Activated naive CD4-positive, alpha-beta T cell treated with anti-CD3 and anti-CD28 coated beads, Interleukin-2, amount 50 U/mL, for 24 hours (primary cell): ENCODE measurements around the gene RPGRIP1L.

Experiments used
- H3K27ac Mint-ChIP-seq: one replicate; pipeline ENCODE4 v1.8.0; 2021; ENCODE audit warnings: mild to moderate bottlenecking, mixed read lengths
- H3K27me3 Mint-ChIP-seq: one replicate; pipeline ENCODE4 v1.8.0; 2021; ENCODE audit warnings: mixed read lengths
- H3K36me3 Mint-ChIP-seq: one replicate; pipeline ENCODE4 v1.8.0; 2021; ENCODE audit warnings: mixed read lengths
- H3K4me1 Mint-ChIP-seq: one replicate; pipeline ENCODE4 v1.8.0; 2021; ENCODE audit warnings: mixed read lengths
- H3K4me3 Mint-ChIP-seq: one replicate; pipeline ENCODE4 v1.8.0; 2021; ENCODE audit warnings: mild to moderate bottlenecking, mixed read lengths
- H3K9me3 Mint-ChIP-seq: one replicate; pipeline ENCODE4 v1.8.0; 2021; ENCODE audit warnings: mixed read lengths

Gene RPGRIP1L

DNA sequence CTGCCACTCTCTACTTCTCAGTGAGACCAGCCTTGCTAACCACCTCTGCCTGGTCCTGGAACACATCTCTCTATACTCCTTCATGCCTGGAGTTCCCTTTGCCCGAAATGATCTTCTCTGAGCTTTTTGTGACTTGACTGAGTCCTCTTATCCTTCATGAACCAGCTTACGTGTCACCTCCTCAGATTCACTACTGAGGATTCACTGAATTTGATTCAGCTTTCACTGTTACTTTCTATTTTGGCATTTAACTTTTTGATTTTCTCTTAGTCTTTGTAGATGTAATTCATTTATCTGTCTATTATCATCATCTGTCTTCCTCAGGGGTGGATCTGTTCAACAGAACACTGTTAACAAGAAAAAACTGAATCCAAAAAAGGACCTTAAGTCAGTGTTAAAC, 95.6 kb downstream of the RPGRIP1L start:
- no peaks in the 10 kb centered on the region for H3K4me1 Mint-ChIP-seq
- no peak overlapping the region for H3K4me3 Mint-ChIP-seq
- no peaks in the 10 kb centered on the region for H3K27me3 Mint-ChIP-seq
- peak overlapping the region; percentile 25 for H3K27ac Mint-ChIP-seq
- no peaks in the 10 kb centered on the region for H3K9me3 Mint-ChIP-seq
- H3K36me3 Mint-ChIP-seq: peaks cover 8% of the 10 kb centered on the region

DNA sequence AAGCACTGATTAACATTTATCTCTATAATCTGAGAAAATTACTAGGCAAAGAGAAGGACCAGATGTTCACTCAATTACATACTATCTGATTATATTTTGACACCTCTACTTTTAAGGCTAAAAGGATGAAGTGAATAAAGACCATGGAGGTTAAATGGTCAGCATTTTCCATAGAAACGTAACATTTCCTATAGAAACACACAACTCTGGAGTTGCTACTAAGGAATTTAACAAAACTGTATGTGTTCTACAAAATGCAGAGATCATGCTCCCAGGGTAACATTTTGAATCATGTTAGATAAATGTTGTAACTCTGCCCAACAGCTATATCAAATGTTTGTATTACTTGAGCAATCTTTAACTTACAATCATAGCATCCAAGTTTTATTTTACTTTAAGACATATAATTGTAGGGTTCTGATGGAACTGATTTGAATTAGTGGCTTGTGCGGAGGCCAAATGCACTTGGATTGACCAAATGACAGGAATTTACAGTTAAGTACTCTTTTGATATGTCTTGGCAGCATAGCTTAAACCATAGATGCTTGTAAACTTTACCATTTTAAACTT, 97.7 kb downstream of the RPGRIP1L start:
- H3K27me3 Mint-ChIP-seq: no peaks in the 10 kb centered on the region
- no peaks in the 10 kb centered on the region for H3K9me3 Mint-ChIP-seq

DNA sequence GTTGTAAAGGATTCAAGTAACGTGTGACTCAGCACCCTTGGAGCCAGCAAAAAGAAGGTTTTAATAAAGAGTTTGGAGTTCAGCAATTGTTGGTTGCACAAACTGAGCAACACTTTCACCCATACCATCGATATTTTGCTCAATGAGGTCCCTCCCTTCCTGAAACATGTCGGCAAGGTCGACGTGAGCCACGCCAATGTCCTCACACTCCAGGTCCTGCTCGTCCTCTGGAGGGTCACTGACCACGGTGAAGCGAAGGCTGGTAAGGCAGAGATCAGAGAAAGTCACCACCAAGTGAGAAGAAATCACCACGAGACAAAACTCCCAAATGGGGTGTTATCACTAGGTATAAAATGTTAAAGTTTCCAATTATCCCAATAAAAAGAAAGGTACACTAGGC, 98.3 kb downstream of the RPGRIP1L start:
- Mint-ChIP-seq H3K4me3 (no peak overlapping the region), H3K36me3 (peaks cover 9% of the 10 kb centered on the region), H3K27ac (no peak overlapping the region), H3K27me3 (no peaks in the 10 kb centered on the region), H3K9me3 (no peaks in the 10 kb centered on the region), H3K4me1 (no peaks in the 10 kb centered on the region)

More for the DNA sequence above, 97.7 kb downstream of the RPGRIP1L start:
- H3K36me3 Mint-ChIP-seq: peaks cover 9% of the 10 kb centered on the region
- no peak overlapping the region for H3K4me3 Mint-ChIP-seq
- H3K4me1 Mint-ChIP-seq: no peaks in the 10 kb centered on the region
- H3K27ac Mint-ChIP-seq: no peak overlapping the region

DNA sequence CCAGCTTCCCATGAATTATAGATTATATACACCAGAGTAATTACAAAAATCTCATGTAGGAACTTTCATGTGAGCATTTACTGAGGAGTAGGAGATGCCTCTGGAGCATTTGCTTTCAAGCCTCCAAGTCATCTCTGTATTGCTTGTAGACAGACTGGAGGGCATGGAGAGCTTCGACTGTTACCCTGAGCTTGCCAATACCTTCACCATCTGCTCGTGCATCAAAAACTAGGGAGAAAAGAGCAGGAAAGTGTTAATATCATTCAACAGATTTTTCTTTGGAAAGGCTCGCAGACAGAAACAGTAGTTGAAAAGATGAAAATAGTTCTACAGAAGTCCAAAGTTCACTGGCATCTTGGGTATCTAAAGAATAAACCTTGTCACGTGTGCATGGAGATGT, 101.7 kb downstream of the RPGRIP1L start:
- Mint-ChIP-seq H3K27me3 (no peaks in the 10 kb centered on the region), H3K36me3 (peaks cover 20% of the 10 kb centered on the region), H3K4me3 (no peak overlapping the region), H3K27ac (no peak overlapping the region), H3K4me1 (no peaks in the 10 kb centered on the region), H3K9me3 (no peaks in the 10 kb centered on the region)

DNA sequence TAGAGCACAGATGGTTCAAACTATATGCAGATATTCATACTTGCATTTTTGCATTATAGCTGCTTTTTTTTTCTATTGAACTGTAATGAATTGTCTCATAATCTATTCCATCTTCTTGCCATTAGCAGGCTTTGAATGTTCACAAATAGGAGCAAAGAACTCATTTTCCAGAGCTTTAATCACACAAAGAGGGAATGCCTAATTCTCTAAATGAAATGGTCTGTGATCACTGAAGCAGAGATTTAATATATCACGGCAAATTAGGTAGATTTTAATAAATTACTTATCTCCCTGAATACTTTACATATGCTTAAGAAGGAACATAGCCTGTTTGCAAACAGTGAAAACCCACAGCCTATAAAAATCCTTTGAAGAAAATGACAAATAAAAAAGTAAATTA, 103.0 kb downstream of the RPGRIP1L start:
- no peaks in the 10 kb centered on the region for H3K4me1 Mint-ChIP-seq
- H3K27ac Mint-ChIP-seq: no peak overlapping the region
- no peak overlapping the region for H3K4me3 Mint-ChIP-seq
- H3K9me3 Mint-ChIP-seq: peaks cover 11% of the 10 kb centered on the region
- H3K36me3 Mint-ChIP-seq: peaks cover 20% of the 10 kb centered on the region
- no peaks in the 10 kb centered on the region for H3K27me3 Mint-ChIP-seq

DNA sequence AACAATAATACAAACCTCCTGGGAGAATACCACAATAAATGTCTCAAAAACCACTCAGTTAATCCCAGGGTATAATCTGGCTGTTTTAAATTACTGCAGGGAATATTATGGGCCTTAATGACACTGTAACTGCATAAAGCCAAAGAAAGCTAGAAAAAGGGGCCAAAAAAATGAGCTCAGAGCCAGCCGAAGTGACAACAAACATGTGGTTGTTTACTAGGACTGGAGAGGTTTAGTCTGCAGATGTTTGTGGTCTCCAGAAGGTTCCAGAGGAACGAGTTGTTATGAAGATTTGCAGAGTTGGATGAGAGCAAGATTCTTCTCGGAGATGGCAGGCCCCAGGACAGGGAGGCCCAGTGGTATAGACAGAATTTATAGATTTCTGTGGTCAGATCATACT, 103.5 kb downstream of the RPGRIP1L start:
- Mint-ChIP-seq H3K27ac (no peak overlapping the region), H3K9me3 (peaks cover 16% of the 10 kb centered on the region), H3K4me3 (no peak overlapping the region), H3K36me3 (peaks cover 20% of the 10 kb centered on the region), H3K4me1 (no peaks in the 10 kb centered on the region), H3K27me3 (no peaks in the 10 kb centered on the region)

DNA sequence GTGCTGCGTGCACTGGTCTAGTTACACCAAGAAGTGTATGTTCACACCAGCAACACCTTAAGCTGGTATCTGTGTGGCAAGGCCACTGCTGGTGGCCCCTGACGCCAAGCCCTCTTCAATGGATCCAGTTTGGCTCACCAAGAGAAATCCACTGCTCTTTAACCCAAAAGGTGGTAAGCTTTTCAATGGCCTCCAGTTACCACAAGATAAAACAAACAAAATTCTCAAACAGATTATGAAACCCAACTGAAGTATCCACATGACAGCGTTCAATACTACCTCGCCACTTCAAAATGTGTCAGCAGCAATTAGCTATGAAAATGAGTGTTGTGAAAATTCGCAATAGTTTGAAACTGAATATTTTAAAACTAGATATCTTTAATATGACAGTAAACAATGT, 104.1 kb downstream of the RPGRIP1L start:
- Mint-ChIP-seq H3K27ac (no peak overlapping the region), H3K36me3 (peaks cover 18% of the 10 kb centered on the region), H3K27me3 (no peaks in the 10 kb centered on the region), H3K4me1 (no peaks in the 10 kb centered on the region), H3K9me3 (peaks cover 20% of the 10 kb centered on the region), H3K4me3 (no peak overlapping the region)

DNA sequence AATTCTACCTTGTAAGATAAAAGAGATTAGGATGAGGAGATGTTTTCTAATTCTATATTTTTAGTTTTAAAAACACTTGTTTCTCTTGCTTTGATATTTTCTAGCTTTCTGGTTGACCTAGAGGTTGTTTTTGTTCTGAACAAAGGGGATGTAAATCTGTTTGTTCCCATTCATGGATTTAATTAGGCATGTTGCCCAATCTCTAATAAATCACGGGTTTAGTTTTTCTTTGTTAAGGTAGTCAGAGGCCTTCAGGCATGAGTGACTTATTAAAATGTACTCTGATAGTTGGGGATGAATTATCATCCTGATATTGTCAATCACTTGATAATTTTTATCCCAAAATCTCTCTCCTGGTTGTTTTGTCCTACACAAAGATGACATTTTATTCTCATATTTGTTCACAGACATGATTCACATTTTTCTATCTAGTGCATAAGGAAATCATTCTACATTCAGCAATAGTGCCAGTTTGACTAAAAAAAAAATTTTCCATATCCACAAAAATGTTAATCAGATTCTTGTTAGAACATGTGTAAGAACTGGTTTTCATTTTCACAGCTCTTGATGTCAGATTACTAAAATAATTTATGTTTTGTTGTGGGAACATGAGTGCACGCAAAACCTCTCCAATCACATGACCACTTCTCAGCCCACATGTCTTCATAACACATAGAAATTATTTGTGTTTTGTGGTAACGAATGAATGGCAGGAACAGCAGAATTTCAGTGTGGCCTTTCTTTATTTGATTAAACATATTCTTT, 105.0 kb downstream of the RPGRIP1L start:
- H3K4me3 Mint-ChIP-seq: no peak overlapping the region
- peaks cover 14% of the 10 kb centered on the region for H3K36me3 Mint-ChIP-seq
- peaks cover 24% of the 10 kb centered on the region for H3K9me3 Mint-ChIP-seq
- H3K27ac Mint-ChIP-seq: no peak overlapping the region
- no peaks in the 10 kb centered on the region for H3K4me1 Mint-ChIP-seq
- H3K27me3 Mint-ChIP-seq: no peaks in the 10 kb centered on the region

DNA sequence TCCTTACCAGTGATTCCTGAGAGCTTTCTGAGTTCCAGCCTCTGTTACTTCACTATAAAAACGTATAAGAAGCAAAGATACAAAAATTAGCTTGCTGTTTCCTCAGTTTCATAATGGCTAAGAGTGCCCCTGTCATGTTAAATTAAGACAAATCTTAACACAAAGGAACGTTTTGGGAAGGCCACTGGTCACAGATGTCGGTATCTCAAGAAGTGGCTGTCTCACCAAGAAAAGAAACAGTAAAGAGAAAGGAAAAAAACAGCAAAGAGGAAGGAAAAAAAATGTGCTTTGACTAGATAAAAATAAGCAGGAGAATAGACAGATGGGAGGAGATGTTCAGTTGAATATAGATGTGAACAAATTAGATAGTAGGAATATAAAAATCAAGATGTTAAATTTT, 105.9 kb downstream of the RPGRIP1L start:
- H3K27me3 Mint-ChIP-seq: no peaks in the 10 kb centered on the region
- H3K36me3 Mint-ChIP-seq: peaks cover 14% of the 10 kb centered on the region
- peaks cover 24% of the 10 kb centered on the region for H3K9me3 Mint-ChIP-seq
- H3K4me1 Mint-ChIP-seq: no peaks in the 10 kb centered on the region
- H3K27ac Mint-ChIP-seq: no peak overlapping the region
- H3K4me3 Mint-ChIP-seq: no peak overlapping the region

DNA sequence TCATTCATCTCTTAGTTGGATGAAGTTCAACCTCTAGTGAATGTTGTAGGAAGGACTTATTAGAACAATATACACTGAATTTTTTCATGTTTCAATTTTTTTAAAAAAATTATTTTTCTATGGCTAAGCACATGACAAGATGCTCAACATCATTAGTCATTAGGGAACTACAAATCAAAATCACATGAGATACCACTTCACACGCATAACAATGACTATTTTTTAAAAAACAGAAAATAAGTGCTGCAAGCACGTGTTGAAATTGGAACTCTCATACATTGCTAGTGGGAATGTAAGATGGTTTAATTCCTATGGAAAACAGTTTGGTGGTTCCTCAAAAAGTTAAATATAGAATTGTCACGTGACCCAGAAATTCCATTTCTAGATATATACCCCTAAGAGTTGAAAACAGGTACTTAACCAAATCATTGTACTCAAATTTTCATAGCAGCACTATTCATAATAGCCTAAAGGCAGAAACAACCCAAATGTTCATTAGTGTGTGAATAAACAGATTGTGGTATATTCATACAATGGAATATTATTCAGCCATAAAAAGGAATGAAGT, 115.5 kb downstream of the RPGRIP1L start:
- Mint-ChIP-seq H3K4me3 (no peak overlapping the region), H3K27ac (no peak overlapping the region), H3K27me3 (peaks cover 1% of the 10 kb centered on the region), H3K4me1 (no peaks in the 10 kb centered on the region), H3K36me3 (no peaks in the 10 kb centered on the region), H3K9me3 (peaks cover 5% of the 10 kb centered on the region)

DNA sequence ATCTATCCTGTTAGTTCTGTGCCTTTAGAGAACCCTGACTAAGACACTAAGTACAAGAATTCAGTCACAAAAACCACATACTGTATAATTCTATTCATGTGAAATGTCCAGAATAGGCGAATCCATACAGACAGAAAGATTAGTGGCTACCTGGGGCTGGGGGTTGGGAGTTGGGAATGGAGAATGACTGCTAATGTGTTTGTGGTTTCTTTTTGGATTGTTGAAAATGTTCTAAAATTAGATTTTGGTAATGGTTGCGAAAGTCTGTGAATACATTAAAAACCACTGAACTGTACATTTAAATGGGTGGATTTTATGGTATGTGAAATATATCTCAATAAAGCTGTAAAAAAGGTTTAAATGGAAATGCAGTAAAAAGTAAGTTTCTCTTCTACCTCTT, 120.3 kb downstream of the RPGRIP1L start:
- Mint-ChIP-seq H3K27me3 (no peaks in the 10 kb centered on the region), H3K9me3 (no peaks in the 10 kb centered on the region), H3K4me1 (no peaks in the 10 kb centered on the region), H3K36me3 (no peaks in the 10 kb centered on the region), H3K4me3 (no peak overlapping the region), H3K27ac (peak overlapping the region; percentile 38)

DNA sequence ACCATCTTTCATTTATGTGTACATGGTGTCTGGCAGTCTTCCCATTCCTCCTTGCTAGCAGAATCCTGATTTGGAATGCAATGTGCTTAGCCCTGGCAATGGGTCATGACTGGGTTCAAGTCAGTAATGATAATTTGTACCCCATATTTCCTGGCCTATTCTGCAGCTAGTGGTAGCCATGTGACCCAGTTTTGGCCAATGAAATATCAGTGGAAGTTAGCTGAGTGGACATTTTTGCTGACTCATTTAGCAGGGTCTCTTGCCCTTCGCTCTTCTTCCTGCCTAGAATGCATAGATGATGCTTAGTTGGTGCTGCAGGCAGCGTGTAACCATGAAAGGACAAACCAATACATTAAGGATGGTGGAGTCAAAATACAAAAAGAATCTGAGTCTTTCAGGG, 121.9 kb downstream of the RPGRIP1L start:
- Mint-ChIP-seq H3K4me3 (no peak overlapping the region), H3K27me3 (no peaks in the 10 kb centered on the region), H3K27ac (no peak overlapping the region), H3K36me3 (no peaks in the 10 kb centered on the region), H3K9me3 (no peaks in the 10 kb centered on the region), H3K4me1 (no peaks in the 10 kb centered on the region)

DNA sequence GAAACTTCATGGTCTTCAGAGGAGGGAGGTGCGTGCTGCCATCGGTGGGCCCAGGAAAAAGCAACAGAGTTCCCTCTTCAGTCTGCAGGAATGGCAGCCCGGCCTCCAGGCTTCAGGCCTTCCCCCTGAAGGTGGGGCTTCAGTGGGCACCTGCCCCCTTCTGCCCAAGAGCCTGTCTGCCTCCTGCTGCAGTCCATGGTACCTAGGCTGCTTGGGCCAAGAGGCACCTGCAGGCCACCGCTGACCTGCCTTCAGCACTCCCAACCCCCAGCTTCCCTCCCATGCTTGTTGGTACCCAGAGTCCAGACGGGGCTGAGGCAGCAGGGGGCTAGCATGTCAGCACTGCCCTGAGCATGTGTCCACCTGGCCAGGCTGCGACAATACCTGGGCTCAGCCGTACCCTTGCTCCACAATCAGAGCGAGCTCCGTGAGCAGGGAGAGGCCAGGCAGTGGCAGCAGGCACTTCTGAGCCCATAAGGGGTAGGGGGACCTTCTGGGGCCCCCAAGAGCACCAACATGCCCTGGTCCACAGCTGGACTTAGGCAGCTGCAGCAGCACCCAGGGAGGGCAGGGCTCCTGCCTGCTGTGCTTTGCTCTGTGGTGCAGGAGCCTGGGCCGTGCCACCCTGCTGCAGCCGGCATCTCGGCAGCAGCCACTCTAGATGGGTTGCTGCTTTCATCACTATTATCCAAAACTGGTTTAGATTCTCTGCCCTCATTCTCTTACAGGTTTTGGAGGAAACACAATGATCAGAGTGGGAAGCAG, 123.4 kb downstream of the RPGRIP1L start:
- Mint-ChIP-seq H3K27me3 (no peaks in the 10 kb centered on the region), H3K4me1 (no peaks in the 10 kb centered on the region), H3K4me3 (no peak overlapping the region), H3K27ac (no peak overlapping the region), H3K9me3 (no peaks in the 10 kb centered on the region), H3K36me3 (no peaks in the 10 kb centered on the region)

DNA sequence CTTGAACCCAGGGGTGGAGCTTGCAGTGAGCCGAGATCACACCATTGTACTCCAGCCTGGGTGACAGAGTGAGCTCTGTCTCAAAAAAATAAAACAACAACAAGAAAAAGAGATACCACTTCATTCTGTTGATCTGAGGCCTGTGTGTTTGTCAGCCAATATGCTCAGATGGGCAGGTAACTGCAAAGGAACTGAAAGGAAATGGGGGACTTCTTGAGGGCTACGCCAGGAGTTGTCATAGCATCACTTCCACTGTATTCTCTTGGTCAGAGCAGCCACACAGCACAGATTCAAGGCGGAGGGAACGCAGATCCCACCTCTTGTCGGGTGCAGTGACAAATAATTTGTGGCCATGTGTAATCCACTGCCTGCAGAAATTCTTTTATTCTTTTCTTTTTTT, 126.8 kb downstream of the RPGRIP1L start:
- no peak overlapping the region for H3K27ac Mint-ChIP-seq
- H3K4me3 Mint-ChIP-seq: no peak overlapping the region
- no peaks in the 10 kb centered on the region for H3K4me1 Mint-ChIP-seq
- H3K36me3 Mint-ChIP-seq: peaks cover 2% of the 10 kb centered on the region
- H3K27me3 Mint-ChIP-seq: no peaks in the 10 kb centered on the region
- H3K9me3 Mint-ChIP-seq: no peaks in the 10 kb centered on the region

DNA sequence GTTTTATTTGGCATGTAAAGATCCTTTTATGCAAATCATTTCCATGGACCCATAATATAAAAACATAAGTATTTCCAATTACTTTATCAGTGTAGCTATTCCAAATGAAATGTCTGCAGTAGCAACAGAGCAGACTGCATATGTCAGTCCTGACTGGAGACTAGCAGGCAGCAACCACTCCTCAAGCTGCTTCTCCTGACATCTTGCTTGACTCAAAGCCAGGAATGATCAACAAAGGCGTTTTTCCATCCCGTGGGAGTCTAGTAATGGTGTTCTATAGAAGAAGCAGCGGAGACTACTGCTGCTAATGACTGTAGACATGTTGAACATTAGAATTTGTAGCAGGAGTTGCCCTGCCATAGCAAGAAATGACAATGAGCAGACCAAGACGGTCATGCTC, 127.4 kb downstream of the RPGRIP1L start:
- Mint-ChIP-seq H3K4me1 (no peaks in the 10 kb centered on the region), H3K4me3 (no peak overlapping the region), H3K36me3 (peaks cover 5% of the 10 kb centered on the region), H3K27ac (no peak overlapping the region), H3K27me3 (no peaks in the 10 kb centered on the region), H3K9me3 (peaks cover 6% of the 10 kb centered on the region)

DNA sequence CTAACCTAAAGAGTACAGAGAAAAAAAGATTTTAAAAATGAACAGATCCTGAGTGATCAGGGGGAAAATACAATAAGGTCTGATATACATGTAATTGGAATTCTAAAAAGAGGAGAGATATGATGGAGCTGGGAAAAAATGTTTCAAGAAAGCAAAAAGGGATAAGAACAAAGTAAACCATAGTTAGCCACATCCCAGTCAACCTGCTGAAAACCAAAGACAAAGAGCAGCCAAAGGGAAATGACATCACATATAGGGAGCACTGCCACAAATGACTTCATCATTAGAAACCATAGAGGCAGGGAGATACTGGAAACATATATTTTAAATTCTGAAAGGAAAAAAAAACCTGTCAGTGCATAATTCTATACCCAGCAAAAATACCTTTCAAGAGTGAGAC, 131.9 kb downstream of the RPGRIP1L start:
- Mint-ChIP-seq H3K9me3 (peaks cover 11% of the 10 kb centered on the region), H3K36me3 (peaks cover 5% of the 10 kb centered on the region), H3K27me3 (peaks cover 5% of the 10 kb centered on the region), H3K27ac (no peak overlapping the region), H3K4me1 (no peaks in the 10 kb centered on the region), H3K4me3 (no peak overlapping the region)
